WTC11 (cell line): ENCODE data around the gene CBY1. TPM values are rescaled to one million over a fixed set of nuclear protein-coding genes. Genes with fewer than 3 reads are reported as not detected.
A peak's percentile ranks its signal among the peaks of the same experiment; 100 is the strongest.

Source experiments
- ATAC-seq: fragments of 200-7000 bp; cut with Tn5 transposase; 2 replicates; pipeline ENCODE4 v1.10.0; 2021; ENCODE audit warnings: mild to moderate bottlenecking, moderate library complexity
- CTCF ChIA-PET: fragments of 300-600 bp; sonication (Branson Sonifier 250); formaldehyde crosslinking; loops from one replicate; lab custom pipeline; 2021; ENCODE audit warnings: antibody characterized with exemption; lab: Charles Lee
- POLR2A ChIA-PET: fragments of 350-600 bp; sonication (Branson Sonifier 250); formaldehyde crosslinking; loops from one replicate; lab custom pipeline; 2021; ENCODE audit warnings: antibody characterized with exemption; lab: Charles Lee
- DNase-seq: peaks from one replicate; pipeline ENCODE4 v3.0.0; 2021; ENCODE audit warnings: low spot score
- H3K27ac Mint-ChIP-seq: 2 replicates; pipeline ENCODE4 v1.8.0; 2021; ENCODE audit warnings: mixed read lengths
- H3K27me3 Mint-ChIP-seq: 2 replicates; pipeline ENCODE4 v1.8.0; 2021; ENCODE audit warnings: low read depth, mild to moderate bottlenecking, moderate library complexity, mixed read lengths
- H3K36me3 Mint-ChIP-seq: 2 replicates; pipeline ENCODE4 v1.8.0; 2021; ENCODE audit warnings: mixed read lengths
- H3K4me1 Mint-ChIP-seq: 2 replicates; pipeline ENCODE4 v1.8.0; 2022; ENCODE audit warnings: mixed read lengths
- H3K4me3 Mint-ChIP-seq: 2 replicates; pipeline ENCODE4 v1.8.0; 2021; ENCODE audit warnings: mild to moderate bottlenecking, moderate library complexity, mixed read lengths
- H3K9me3 Mint-ChIP-seq: 2 replicates; pipeline ENCODE4 v1.8.0; 2021; ENCODE audit warnings: mixed read lengths
- ARID4B ChIP-seq: sonication (generic); formaldehyde crosslinking; IDR thresholded peaks from 2 replicates; pipeline ENCODE4 v1.8.0; 2023; ENCODE audit warnings: missing genetic modification reagents, mild to moderate bottlenecking, borderline replicate concordance
- CREB1 ChIP-seq: sonication (generic); formaldehyde crosslinking; IDR thresholded peaks from 2 replicates; pipeline ENCODE4 v1.8.0; 2023; ENCODE audit warnings: mild to moderate bottlenecking, missing genetic modification reagents
- ESRRA ChIP-seq: sonication (generic); formaldehyde crosslinking; IDR thresholded peaks from 2 replicates; pipeline ENCODE4 v1.8.1; 2022; ENCODE audit warnings: mild to moderate bottlenecking, missing genetic modification reagents, borderline replicate concordance
- GABPB1 ChIP-seq: sonication (generic); formaldehyde crosslinking; IDR thresholded peaks from 2 replicates; pipeline ENCODE4 v1.8.1; 2023; ENCODE audit warnings: mild to moderate bottlenecking, missing genetic modification reagents
- JUN ChIP-seq: sonication (generic); formaldehyde crosslinking; IDR thresholded peaks from 2 replicates; pipeline ENCODE4 v1.8.0; 2023; ENCODE audit warnings: mild to moderate bottlenecking, missing genetic modification reagents
- MAX ChIP-seq: sonication (generic); formaldehyde crosslinking; IDR thresholded peaks from 2 replicates; pipeline ENCODE4 v1.8.0; 2022; ENCODE audit warnings: mild to moderate bottlenecking, missing genetic modification reagents
- MXD4 ChIP-seq: fragments of 250-450 bp; sonication (Bioruptor Pico); IDR thresholded peaks from 2 replicates; pipeline ENCODE4 v1.8.0; 2021; ENCODE audit warnings: mild to moderate bottlenecking, moderate library complexity, borderline replicate concordance
- OVOL2 ChIP-seq: fragments of 250-450 bp; sonication (Bioruptor Pico); IDR thresholded peaks from 2 replicates; pipeline ENCODE4 v1.9.0; 2021; ENCODE audit warnings: mild to moderate bottlenecking, borderline replicate concordance
- PREB ChIP-seq: sonication (generic); formaldehyde crosslinking; IDR thresholded peaks from 2 replicates; pipeline ENCODE4 v1.8.1; 2022; ENCODE audit warnings: mild to moderate bottlenecking, missing genetic modification reagents, moderate library complexity, borderline replicate concordance
- PRRX2 ChIP-seq: fragments of 250-450 bp; sonication (Bioruptor Pico); IDR thresholded peaks from 2 replicates; pipeline ENCODE4 v1.8.0; 2021; ENCODE audit warnings: mild to moderate bottlenecking
- SMAD3 ChIP-seq: sonication (generic); formaldehyde crosslinking; IDR thresholded peaks from 2 replicates; pipeline ENCODE4 v1.8.0; 2022; ENCODE audit warnings: missing genetic modification reagents, mild to moderate bottlenecking, borderline replicate concordance
- TCF7 ChIP-seq: sonication (generic); formaldehyde crosslinking; IDR thresholded peaks from 2 replicates; pipeline ENCODE4 v1.8.0; 2022; ENCODE audit warnings: mild to moderate bottlenecking, low read depth, missing genetic modification reagents, moderate library complexity
- TEAD4 ChIP-seq: sonication (generic); formaldehyde crosslinking; IDR thresholded peaks from 2 replicates; pipeline ENCODE4 v1.8.0; 2022; ENCODE audit warnings: mild to moderate bottlenecking, missing genetic modification reagents
- ZBTB21 ChIP-seq: sonication (generic); formaldehyde crosslinking; IDR thresholded peaks from 2 replicates; pipeline ENCODE4 v1.8.1; 2023; ENCODE audit warnings: mild to moderate bottlenecking, missing genetic modification reagents, borderline replicate concordance
- ZNF423 ChIP-seq: fragments of 250-450 bp; sonication (Bioruptor Pico); IDR thresholded peaks from 2 replicates; pipeline ENCODE4 v2.1.2; 2022; ENCODE audit warnings: mild to moderate bottlenecking, moderate library complexity
- total RNA-seq: library from RNA; stranded (reverse); gene quantifications from 3 replicates; pipeline ENCODE4 v1.2.3, GENCODE V29; 2021
- TF ChIP-seq, protein P1 (sequence below): sonication (generic); formaldehyde crosslinking; IDR thresholded peaks from 2 replicates; pipeline ENCODE4 v1.8.1; 2022; ENCODE audit warnings: low read depth, missing genetic modification reagents, borderline replicate concordance
- TF ChIP-seq, protein P2 (sequence below): fragments of 250-450 bp; sonication (Bioruptor Pico); IDR thresholded peaks from 2 replicates; pipeline ENCODE4 v2.1.2; 2022; ENCODE audit warnings: mild to moderate bottlenecking, moderate library complexity
- TF ChIP-seq, protein P3 (sequence below): sonication (generic); formaldehyde crosslinking; IDR thresholded peaks from 2 replicates; pipeline ENCODE4 v1.8.1; 2022; ENCODE audit warnings: mild to moderate bottlenecking, moderate library complexity, missing genetic modification reagents
- TF ChIP-seq, protein P4 (sequence below): sonication (generic); formaldehyde crosslinking; IDR thresholded peaks from 2 replicates; pipeline ENCODE4 v1.8.0; 2023; ENCODE audit warnings: missing genetic modification reagents
- TF ChIP-seq, protein P5 (sequence below): fragments of 200-600 bp; IDR thresholded peaks from 2 replicates; pipeline ENCODE4 v1.8.0; 2022; ENCODE audit warnings: antibody characterized with exemption

CBY1 gene
- total RNA-seq, 1 experiment from 2014 or later: 26.5 TPM

- Mint-ChIP-seq H3K9me3 (no peaks in the 10 kb centered on the region), H3K4me1 (peaks cover 56% of the 10 kb centered on the region), H3K36me3 (peaks cover 8% of the 10 kb centered on the region; the same call in 1 of the 2 replicates), H3K4me3 (peak overlapping the region; percentile 96), H3K27ac (peak overlapping the region; percentile 91; the same call in 1 of the 2 replicates), H3K27me3 (no peaks in the 10 kb centered on the region; the same call in 1 of the 2 replicates)
- ChIA-PET CTCF (interaction anchor here (0.5 to 1.5 kb wide), 2 partner anchors 92 to 170 kb away, joined by 3 to 4 read pairs; no protein-coding TSS in a partner anchor), POLR2A (interaction anchor here (1.2 kb wide), 1 partner anchor 19 kb away, joined by 9 read pairs; the partner anchor contains the start of gene TOMM22)
- ATAC-seq (peak; percentile 3), DNase-seq (peak; percentile 65)
- no peak for TF ChIP-seq ESRRA (CRISPR knock-in tag)
- peak; percentile 16; the same call in 1 of the 2 replicates for TF ChIP-seq MAX
These were observed 43.9 kb downstream of the CBY1 start for GRCh38 chr22:38700270-38700788.

DNA sequence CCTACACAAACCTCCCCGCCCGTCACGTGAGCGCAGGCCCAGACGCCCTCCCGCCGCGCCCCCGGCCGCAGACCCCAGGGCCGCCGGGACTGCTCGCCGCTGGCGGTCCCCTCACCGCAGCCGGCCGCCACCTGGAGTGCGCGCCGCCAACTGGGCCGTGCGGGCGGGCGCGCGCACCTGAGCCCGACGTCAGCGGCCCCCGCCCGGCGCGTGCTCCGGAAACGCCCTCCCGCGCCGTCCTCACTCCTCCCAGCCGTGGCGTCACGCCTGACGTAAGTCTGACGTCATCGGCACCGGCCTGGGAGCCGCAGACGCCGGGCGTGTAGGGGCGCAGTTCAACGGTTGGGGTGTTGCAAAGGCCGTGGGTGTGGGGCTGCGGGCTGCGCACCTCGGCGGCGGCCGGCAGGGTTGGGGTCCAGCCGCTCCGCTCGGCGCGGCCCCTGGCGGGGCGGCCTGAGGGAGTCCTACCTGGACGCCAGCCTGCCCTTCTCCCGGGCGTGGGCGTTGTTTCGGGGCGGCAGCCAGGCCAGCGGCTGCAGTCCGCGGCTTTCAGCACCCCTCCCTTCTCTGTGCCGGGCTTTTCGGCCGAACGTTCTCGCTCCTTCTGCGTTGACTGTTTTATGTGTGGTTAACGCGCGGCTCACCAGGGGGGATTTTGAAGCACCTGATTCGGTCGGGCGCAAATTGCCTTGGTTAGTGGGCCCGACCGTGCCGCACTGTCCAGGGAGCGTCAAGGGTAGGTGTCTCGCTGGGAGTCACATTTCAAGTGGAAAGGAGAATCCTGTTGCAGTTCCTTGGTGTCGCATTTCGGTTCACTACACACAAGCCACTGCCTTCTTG lies 44.6 kb downstream of the CBY1 start, which contains the start of gene JOSD1:
Gene JOSD1, minus strand, starts transcription at position 155 of the 840 bp plus-strand sequence. CDS start 956 bp downstream, outside the sequence.
- Mint-ChIP-seq H3K4me1 (peaks cover 56% of the 10 kb centered on the region), H3K4me3 (peak within 1 kb of the TSS; percentile 96), H3K27ac (peak within 1 kb of the TSS; percentile 100), H3K9me3 (no peaks in the 10 kb centered on the region), H3K36me3 (peaks cover 8% of the 10 kb centered on the region; the same call in 1 of the 2 replicates), H3K27me3 (no peaks in the 10 kb centered on the region; the same call in 1 of the 2 replicates)
- ChIA-PET CTCF (no interaction called here), POLR2A (no interaction called here)
- DNase-seq (peak; percentile 95), ATAC-seq (peak; percentile 6)
- peak; percentile 94 for TF ChIP-seq ZNF423 (CRISPR knock-in tag)
- TF ChIP-seq, protein P1, sequence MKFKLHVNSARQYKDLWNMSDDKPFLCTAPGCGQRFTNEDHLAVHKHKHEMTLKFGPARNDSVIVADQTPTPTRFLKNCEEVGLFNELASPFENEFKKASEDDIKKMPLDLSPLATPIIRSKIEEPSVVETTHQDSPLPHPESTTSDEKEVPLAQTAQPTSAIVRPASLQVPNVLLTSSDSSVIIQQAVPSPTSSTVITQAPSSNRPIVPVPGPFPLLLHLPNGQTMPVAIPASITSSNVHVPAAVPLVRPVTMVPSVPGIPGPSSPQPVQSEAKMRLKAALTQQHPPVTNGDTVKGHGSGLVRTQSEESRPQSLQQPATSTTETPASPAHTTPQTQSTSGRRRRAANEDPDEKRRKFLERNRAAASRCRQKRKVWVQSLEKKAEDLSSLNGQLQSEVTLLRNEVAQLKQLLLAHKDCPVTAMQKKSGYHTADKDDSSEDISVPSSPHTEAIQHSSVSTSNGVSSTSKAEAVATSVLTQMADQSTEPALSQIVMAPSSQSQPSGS: no peak
- no peak for TF ChIP-seq OVOL2 (CRISPR knock-in tag)
- TF ChIP-seq, protein P2, sequence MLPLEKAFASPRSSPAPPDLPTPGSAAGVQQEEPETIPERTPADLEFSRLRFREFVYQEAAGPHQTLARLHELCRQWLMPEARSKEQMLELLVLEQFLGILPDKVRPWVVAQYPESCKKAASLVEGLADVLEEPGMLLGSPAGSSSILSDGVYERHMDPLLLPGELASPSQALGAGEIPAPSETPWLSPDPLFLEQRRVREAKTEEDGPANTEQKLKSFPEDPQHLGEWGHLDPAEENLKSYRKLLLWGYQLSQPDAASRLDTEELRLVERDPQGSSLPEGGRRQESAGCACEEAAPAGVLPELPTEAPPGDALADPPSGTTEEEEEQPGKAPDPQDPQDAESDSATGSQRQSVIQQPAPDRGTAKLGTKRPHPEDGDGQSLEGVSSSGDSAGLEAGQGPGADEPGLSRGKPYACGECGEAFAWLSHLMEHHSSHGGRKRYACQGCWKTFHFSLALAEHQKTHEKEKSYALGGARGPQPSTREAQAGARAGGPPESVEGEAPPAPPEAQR (CRISPR knock-in tag): no peak
- TF ChIP-seq GABPB1 (CRISPR knock-in tag): peak; percentile 64
- TF ChIP-seq, protein P3, sequence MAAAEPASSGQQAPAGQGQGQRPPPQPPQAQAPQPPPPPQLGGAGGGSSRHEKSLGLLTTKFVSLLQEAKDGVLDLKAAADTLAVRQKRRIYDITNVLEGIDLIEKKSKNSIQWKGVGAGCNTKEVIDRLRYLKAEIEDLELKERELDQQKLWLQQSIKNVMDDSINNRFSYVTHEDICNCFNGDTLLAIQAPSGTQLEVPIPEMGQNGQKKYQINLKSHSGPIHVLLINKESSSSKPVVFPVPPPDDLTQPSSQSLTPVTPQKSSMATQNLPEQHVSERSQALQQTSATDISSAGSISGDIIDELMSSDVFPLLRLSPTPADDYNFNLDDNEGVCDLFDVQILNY (CRISPR knock-in tag): peak; percentile 95; the same call in 1 of the 2 replicates
- no peak for TF ChIP-seq MXD4 (CRISPR knock-in tag)
- no peak for TF ChIP-seq PRRX2
- TF ChIP-seq JUN (CRISPR knock-in tag): no peak; the same call in 1 of the 2 replicates
- TF ChIP-seq SMAD3 (CRISPR knock-in tag): no peak
- TF ChIP-seq TEAD4 (CRISPR knock-in tag): no peak
- TF ChIP-seq, protein P4, sequence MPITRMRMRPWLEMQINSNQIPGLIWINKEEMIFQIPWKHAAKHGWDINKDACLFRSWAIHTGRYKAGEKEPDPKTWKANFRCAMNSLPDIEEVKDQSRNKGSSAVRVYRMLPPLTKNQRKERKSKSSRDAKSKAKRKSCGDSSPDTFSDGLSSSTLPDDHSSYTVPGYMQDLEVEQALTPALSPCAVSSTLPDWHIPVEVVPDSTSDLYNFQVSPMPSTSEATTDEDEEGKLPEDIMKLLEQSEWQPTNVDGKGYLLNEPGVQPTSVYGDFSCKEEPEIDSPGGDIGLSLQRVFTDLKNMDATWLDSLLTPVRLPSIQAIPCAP (CRISPR knock-in tag): no peak
- TF ChIP-seq CREB1 (CRISPR knock-in tag): peak; percentile 71
- TF ChIP-seq TCF7 (CRISPR knock-in tag): peak; percentile 59; the same call in 1 of the 2 replicates
- peak; percentile 100 for TF ChIP-seq ZBTB21 (CRISPR knock-in tag)
- peak; percentile 22; the same call in 1 of the 2 replicates for TF ChIP-seq ARID4B (CRISPR knock-in tag)
- TF ChIP-seq, protein P5, sequence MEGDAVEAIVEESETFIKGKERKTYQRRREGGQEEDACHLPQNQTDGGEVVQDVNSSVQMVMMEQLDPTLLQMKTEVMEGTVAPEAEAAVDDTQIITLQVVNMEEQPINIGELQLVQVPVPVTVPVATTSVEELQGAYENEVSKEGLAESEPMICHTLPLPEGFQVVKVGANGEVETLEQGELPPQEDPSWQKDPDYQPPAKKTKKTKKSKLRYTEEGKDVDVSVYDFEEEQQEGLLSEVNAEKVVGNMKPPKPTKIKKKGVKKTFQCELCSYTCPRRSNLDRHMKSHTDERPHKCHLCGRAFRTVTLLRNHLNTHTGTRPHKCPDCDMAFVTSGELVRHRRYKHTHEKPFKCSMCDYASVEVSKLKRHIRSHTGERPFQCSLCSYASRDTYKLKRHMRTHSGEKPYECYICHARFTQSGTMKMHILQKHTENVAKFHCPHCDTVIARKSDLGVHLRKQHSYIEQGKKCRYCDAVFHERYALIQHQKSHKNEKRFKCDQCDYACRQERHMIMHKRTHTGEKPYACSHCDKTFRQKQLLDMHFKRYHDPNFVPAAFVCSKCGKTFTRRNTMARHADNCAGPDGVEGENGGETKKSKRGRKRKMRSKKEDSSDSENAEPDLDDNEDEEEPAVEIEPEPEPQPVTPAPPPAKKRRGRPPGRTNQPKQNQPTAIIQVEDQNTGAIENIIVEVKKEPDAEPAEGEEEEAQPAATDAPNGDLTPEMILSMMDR: no peak
- TF ChIP-seq PREB: no peak
